GM18951 (cell line): ENCODE results near the gene ZNF772.

Experiments used
- POLR2A ChIP-seq: IDR thresholded peaks from 4 replicates; pipeline ENCODE4 v1.6.1; 2011; ENCODE audit warnings: mild to moderate bottlenecking; ENCODE audit not compliant: insufficient read length, insufficient read depth; ENCODE audit errors: extremely low read depth
- in situ Hi-C: fragments of 300-500 bp; cut with MboI; formaldehyde crosslinking; loops from one replicate; pipeline ENCODE4 v1.12.0; 2022; ENCODE audit warnings: low sequenced_read_pairs, mixed read lengths, inconsistent platforms; ENCODE audit not compliant: unreplicated experiment

The ZNF772 gene

DNA sequence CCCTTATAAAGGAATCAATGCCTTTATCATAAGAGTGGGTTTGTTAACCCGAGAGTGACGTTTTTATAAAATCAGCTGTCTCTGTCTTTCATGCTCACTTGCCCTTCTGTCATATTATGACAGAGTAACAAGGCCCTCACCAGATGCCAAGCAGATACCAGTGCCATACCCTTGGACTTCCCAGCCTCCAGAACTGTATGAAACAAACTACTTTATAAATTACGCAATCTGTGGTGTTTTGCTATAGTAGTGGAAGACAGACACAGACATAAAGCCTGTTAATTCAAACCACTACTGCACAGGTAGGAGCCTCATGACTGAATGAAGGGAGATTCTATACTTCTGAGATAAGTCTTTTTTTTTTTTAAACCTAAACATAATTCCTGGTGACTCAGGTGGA is 25.1 kb downstream of the ZNF772 start:
- no peak for TF ChIP-seq POLR2A
- in situ Hi-C loops, result no loop called here

- TF ChIP-seq POLR2A, result no peak
- in situ Hi-C loops, result no loop called here
Measured at GRCh38 chr19:57443121-57443696, 34.2 kb downstream of the ZNF772 start.

GRCh38 chr19:57441979-57442752 is 35.2 kb downstream of the ZNF772 start:
- in situ Hi-C loops, result no loop called here
- no peak for TF ChIP-seq POLR2A

GRCh38 chr19:57438925-57439324 is 38.4 kb downstream of the ZNF772 start:
- in situ Hi-C loops, result no loop called here
- TF ChIP-seq POLR2A, result no peak

- in situ Hi-C loops, result no loop called here
Measured at GRCh38 chr19:57437931-57438330, 39.4 kb downstream of the ZNF772 start.

DNA sequence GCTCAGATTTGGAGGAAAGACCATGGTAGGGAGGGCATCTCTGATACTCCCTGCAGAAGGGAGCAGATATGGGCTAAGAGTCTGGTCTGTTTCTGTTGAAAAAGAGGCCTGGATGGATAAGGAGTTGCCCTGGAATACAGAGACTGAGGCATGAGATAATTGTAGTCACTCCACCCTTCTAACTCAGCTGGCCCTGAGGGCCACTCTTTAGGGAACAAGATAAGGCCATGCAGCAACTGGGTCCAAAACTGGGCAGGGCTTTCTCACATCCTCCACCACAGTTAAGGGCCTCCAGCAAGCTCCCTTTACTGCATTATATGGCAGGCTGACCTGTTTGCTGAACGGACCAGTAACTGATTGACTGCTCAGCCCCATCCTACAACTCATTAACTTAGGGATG is 40.9 kb downstream of the ZNF772 start:
- in situ Hi-C loops, result no loop called here
- no peak for TF ChIP-seq POLR2A

More at GRCh38 chr19:57437931-57438330, 39.4 kb downstream of the ZNF772 start:
- no peak for TF ChIP-seq POLR2A

DNA sequence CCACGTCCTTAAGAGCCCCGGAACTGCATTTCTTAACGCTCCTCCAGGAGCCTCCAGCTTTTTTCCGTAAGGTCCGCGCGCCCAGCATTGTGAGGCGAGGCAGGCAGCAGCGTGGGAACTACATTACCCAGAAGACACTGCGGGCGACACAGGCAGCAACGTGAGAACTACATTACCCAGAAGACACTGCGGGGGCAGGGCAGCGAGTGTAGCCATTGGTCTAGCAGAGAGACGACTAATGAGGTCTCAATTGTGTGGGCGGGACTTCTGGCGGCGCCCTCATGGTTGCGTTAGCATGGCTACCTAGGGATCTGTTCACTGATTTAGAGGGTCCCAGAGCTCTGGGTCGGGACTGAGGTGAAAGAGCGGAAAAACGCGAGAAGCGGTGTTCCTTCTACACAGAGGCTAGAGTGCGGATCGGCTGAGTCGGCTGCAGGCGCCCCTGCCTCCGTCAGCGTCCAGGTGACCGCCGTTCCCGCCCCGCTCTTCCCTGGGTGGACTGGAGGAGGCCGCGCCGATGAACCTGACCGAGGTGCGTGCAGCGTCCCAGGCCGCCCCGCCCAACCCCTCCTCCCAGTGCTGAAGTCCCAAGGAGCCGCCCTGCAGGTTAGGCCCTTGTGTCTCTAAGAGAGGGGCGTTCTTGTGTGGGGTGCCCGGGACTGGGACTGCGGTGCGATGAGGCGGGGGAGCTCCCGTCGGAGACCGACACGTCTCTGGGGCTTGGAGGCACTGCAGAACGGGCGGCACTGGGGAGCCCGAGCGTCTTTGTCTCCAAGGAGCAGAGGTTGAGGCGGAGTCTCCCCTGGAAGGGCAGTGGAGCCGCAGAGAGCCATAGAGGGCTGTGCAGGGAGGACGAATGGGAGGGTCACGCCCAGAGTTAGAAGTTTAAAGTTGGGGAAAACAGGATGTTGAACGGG is 42.0 kb downstream of the ZNF772 start, which contains the start of gene ZNF749:
TSS of gene ZNF749 (plus strand) at position 264 of the 917 bp plus-strand sequence. CDS start at position 518, 254 bp downstream.
- in situ Hi-C loops, result no loop called here
- peak; percentile 65 for TF ChIP-seq POLR2A

DNA sequence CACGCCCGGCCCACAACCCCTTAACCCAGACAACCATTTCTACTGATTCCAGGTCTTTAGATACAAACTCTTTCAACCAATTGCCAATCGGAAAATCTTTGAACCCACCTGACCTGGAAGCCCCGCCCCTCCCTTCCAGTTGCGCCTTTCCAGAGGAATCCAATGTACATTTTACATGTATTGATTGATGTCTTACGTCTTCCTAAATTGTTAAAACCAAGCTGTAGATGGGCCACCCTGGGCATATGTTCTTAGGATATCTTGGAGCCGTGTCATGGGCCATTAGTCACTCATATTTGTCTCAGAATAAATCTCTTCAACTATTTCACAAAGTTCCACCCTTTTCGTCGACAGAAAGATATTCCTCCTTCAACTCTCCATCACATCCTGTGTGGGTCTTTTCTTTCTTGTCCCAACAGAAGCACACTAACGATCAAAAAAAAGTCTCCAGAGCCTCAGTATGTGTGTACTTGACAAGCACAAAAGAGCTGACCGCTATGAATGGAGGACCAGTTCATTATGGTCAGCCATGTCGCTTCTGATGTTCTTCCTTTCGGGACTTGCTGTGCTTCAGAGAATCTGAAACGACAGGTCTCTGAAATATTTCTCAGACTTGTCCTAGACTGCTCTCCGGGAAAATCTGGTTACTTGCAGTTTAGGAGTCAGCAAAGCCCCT is 42.8 kb downstream of the ZNF772 start:
- in situ Hi-C loops, result no loop called here
- no peak for TF ChIP-seq POLR2A

DNA sequence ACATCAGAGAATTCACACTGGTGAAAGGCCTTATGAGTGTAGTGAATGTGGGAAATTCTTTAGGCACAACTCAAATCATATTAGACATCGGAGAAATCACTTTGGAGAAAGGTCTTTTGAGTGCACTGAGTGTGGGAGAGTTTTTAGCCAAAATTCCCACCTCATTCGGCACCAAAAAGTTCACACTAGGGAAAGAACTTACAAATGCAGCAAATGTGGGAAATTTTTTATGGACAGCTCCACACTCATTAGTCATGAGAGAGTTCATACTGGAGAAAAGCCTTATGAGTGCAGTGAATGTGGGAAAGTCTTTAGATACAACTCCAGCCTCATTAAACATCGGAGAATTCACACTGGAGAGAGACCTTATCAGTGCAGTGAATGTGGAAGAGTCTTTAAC is 56.3 kb downstream of the ZNF772 start:
- no peak for TF ChIP-seq POLR2A
- in situ Hi-C loops, result no loop called here

DNA sequence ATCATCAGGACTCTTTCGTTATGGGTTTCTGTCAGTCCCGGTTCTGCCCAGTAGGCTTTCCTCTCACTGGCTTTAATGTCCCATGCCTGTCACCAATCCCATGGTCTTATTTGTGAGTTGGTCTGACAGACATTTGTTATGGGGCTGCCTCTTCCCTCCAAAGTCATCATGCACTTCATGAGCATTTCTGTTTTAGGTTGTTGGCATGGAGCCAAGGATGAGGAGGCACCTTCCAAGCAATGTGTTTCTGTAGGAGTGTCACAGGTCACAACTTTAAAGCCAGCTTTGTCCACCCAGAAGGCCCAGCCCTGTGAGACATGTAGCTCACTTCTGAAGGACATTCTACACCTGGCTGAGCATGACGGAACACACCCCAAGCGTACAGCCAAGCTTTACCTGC is 57.9 kb downstream of the ZNF772 start:
- in situ Hi-C loops, result no loop called here
- TF ChIP-seq POLR2A, result no peak
